DMS 273 (cell line): ENCODE results near the gene CDKAL1.
"Not testable (repeated sequence)": the region's sequence is repeated elsewhere in the genome, so short reads cannot be mapped to it uniquely, and the experiment has no call there.

Experiments
- DNase-seq: peaks from one replicate; lab custom pipeline; 2025; ENCODE audit not compliant: unreplicated experiment; lab: John Stamatoyannopoulos, UW

CDKAL1 gene

GRCh38 chr6:20549398-20549797 is 15.1 kb downstream of the CDKAL1 start:
- not testable (repeated sequence) for DNase-seq

- DNase-seq = no peak
Measured at GRCh38 chr6:20554326-20554725, 20.1 kb downstream of the CDKAL1 start.

- no peak for DNase-seq
Measured at GRCh38 chr6:20554817-20555216, 20.6 kb downstream of the CDKAL1 start.

- DNase-seq = peak; percentile 62
Measured at GRCh38 chr6:20559924-20560551, 25.8 kb downstream of the CDKAL1 start.

GRCh38 chr6:20563377-20563776 is 29.1 kb downstream of the CDKAL1 start:
- no peak for DNase-seq

GRCh38 chr6:20564269-20564668 is 30.0 kb downstream of the CDKAL1 start:
- peak; percentile 68 for DNase-seq

- peak; percentile 49 for DNase-seq
Measured at GRCh38 chr6:20564777-20565176, 30.5 kb downstream of the CDKAL1 start.

GRCh38 chr6:20565342-20565741 is 31.1 kb downstream of the CDKAL1 start:
- no peak for DNase-seq

- DNase-seq = peak; percentile 48
Measured at GRCh38 chr6:20566109-20566508, 31.9 kb downstream of the CDKAL1 start.

GRCh38 chr6:20569000-20569610 is 34.8 kb downstream of the CDKAL1 start:
- peak; percentile 76 for DNase-seq

- DNase-seq = no peak
Measured at GRCh38 chr6:20571261-20571660, 37.0 kb downstream of the CDKAL1 start.

GRCh38 chr6:20572288-20572687 is 38.0 kb downstream of the CDKAL1 start:
- DNase-seq = no peak

- no peak for DNase-seq
Measured at GRCh38 chr6:20572940-20573339, 38.7 kb downstream of the CDKAL1 start.

- no peak for DNase-seq
Measured at GRCh38 chr6:20574355-20574754, 40.1 kb downstream of the CDKAL1 start.

- peak; percentile 78 for DNase-seq
Measured at GRCh38 chr6:20575125-20575524, 40.9 kb downstream of the CDKAL1 start.

- peak; percentile 56 for DNase-seq
Measured at GRCh38 chr6:20575704-20576451, 41.6 kb downstream of the CDKAL1 start.

GRCh38 chr6:20577173-20577688 is 43.0 kb downstream of the CDKAL1 start:
- peak; percentile 65 for DNase-seq

GRCh38 chr6:20581070-20581469 is 46.8 kb downstream of the CDKAL1 start:
- no peak for DNase-seq

GRCh38 chr6:20582586-20583443 is 48.6 kb downstream of the CDKAL1 start:
- DNase-seq = no peak

GRCh38 chr6:20583444-20583800 is 49.2 kb downstream of the CDKAL1 start:
- DNase-seq = no peak

- DNase-seq = no peak
Measured at GRCh38 chr6:20584100-20584731, 50.0 kb downstream of the CDKAL1 start.
